Kidney glomerular epithelial cell (primary cell): ENCODE results near the gene BSN.

Experiments used
- DNase-seq: peaks from one replicate; lab custom pipeline; 2025; lab: John Stamatoyannopoulos, UW

BSN gene

DNA sequence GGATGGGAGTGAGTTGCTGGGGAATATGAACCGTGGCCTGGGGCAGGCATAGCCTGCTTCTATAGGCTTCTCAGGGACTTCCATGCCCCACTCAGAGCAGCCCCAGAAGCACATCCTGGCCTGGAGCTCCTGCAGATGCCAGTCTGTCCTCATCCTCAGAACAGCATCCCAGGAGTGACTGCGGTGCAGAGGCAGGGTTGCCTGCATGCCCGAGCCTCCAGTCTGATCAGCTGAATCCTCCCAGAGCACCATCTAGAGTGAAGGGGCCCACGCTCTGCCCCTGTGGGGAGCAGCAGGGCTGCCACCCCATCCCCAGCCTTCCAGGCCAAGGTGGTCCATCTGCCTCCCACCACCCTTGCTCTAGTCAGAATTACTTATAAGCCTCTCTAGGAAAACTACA lies 75.2 kb downstream of the BSN start:
- no peak for DNase-seq

DNA sequence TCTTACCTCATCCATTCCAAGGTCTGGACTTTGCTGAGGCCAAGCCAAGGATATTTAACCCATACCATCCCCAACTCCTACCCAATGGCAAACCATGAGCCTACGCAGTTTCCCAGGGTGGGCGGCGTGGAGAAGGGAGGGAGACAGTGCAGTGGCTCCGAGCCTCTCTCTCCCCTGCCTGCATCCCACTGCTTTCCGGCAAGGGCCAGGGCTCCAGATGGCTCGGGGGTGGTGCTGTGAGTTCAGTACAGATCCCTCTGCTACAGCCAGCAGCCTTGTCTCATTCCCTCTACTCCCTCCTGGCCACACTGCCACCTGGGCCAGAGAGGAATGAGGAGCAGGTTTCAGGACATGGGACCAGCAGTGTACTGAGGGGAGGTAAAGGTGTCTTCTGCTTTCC lies 75.6 kb downstream of the BSN start:
- no peak for DNase-seq

DNA sequence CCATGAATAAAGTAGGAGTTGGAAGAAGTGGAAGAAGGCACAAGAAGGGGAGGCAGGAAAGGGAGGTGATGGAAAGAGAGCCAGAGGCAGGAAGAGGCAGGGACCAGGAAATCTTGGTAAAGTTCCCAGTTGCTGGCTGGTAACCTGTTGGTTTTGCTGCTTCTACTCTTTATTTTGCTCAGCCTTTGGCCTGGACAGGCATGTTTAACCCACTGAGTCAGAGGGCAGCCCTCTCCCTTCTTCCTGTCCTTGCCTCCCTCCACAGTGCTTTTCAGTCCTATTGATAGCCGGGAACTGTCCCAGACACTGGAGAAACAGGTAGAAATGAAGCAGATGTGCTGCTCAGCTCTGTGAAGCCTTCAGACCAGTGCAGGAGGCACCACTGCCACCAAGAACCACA lies 76.5 kb downstream of the BSN start:
- no peak for DNase-seq

DNA sequence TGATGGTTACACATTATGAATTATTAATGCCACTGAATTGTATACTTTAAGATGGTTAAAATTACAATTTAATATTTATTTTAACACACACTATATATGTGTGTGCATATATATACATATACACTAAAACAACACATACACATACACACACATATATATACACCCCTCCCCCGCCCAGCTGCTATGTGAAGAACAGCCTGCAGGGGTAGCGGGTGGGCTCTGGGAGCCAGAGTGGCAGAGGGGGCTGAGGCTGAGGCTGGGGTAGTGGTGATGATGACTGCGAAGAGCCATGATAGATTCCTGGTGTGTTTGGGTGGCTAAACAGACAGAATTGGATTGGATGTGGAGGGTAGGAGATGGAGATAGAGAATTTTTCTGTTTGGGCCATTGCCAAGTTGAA lies 80.5 kb downstream of the BSN start:
- no peak for DNase-seq

DNA sequence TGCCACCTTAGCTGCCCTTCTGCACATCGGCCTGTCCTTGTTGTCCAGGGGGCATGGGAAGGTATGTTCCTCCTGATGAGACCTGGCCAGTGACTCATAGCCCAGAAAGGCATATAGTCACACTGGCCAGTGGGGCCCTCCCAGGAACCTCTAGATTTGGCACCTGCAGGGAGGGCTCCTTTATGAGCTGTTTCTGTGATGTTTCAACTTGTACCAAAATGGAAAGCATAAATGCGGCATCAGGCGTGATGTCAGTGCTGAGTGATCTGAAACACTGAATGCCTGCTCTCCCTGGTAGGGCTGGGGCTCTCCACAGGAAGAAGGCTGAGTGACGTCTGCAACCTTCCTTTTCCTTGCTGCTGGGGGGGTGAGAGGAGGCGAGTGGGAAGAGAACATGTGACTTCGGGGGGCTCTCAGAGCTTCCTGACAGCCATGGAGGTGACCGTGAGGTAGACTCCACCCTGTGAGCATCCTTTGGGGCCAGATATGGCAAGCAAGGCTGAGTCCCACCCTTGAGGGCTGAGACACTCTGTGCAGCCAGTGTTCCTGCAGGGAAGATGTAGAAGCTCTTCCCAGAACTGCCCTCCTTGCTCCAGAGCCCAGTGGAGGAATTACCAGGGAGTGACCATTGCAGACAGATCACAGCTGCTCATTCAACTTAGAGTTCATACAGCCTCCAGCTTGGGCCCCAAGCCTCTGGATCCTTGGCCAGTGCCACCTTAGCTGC lies 82.8 kb downstream of the BSN start:
- no peak for DNase-seq

DNA sequence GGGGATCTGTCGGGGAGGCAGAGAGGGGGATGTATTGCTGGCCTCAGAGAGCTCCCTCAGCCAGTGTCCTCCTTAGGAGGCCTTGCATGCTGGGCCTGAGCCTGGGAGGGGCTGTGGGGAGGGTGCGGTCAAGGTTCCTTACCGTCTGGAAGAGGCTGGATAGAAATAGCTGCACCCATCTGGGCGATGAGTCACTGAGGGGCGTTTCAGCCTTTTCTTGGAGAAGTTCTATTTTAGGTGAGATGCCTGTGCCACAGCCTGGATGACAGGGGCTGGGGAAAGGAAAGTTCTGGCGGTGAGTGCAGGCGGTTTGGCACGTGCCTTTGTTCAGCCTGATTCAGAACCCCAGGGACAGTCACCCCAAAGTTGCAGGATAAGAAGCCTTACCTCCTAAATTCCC lies 84.2 kb downstream of the BSN start:
- DNase-seq, result no peak

DNA sequence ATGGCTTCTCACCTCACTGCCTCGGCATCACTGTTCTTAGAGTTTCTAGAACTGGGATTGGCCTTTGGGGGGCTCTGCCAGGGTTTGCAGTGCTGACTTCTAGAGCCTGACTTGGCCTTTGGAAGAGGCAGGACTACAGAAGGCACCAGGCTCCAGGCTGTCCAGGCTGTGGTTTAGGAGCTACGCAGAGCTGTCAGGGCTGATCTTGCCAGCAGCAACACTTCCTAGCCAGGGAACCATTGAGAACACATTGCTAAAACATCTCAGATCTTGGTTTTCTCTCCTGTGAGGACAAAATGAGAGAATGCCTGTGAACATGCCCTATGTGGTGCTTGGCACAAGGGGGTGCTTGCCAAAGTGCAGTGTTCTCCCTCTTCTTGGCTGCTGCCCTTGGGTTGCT lies 85.3 kb downstream of the BSN start:
- DNase-seq, result no peak

DNA sequence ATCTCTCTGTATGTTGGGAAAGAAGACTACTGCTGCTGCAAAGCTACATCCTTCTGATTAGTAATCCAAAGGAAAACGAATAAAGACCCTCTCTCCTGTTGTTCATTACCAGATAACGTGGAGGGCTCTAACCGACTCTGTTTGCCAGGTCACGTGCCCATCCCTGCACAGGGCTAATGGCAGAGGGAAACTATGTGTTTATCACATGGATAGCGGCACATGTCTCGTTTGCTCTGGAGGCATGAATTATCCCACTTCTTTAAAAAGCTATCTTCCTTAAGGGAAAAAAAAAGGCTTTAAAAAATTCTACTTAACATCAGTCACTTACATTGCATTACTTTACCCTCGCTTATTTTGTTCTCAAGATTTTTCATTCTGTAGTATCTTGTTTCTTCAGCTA lies 87.0 kb downstream of the BSN start:
- DNase-seq, result no peak

DNA sequence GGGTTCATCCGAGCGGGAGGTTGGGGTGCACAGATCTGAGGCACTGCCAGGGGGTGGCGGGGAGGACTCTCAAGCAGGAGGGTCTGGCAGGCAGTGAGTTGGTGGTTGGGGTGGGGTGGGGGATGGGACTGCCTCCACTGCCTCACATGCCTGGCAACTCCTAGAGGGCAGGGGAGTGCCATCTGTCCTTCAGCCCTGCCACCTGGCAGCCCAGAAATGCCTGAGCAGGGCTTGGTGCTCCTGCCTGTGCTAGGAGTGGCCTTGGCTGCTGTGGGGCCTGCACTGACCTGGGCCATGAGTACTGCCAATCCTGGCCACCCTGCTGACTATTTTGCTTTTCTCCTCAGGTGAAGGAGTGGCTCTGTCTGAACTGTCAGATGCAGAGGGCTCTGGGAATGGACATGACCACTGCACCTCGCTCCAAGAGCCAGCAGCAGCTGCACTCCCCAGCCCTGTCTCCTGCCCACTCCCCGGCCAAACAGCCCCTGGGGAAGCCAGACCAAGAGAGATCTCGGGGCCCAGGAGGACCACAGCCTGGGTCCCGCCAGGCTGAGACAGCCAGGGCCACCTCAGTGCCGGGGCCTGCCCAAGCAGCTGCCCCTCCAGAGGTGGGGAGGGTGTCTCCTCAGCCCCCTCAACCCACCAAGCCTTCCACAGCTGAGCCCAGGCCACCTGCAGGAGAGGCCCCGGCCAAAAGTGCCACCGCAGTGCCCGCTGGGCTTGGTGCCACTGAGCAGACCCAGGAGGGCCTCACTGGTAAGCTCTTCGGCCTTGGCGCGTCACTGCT lies 87.8 kb downstream of the BSN start:
- DNase-seq, result no peak

DNA sequence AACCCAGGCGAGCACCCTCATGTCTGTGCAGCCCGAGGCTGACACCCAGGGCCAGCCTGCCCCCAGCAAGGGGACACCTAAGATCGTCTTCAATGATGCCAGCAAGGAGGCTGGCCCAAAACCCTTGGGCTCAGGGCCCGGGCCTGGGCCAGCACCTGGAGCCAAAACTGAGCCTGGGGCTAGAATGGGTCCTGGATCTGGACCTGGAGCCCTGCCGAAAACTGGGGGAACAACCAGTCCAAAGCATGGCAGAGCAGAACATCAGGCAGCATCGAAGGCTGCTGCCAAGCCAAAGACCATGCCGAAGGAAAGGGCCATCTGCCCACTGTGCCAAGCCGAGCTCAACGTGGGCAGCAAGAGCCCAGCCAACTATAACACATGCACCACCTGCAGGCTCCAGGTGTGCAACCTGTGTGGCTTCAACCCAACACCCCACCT lies 88.5 kb downstream of the BSN start:
- DNase-seq, result no peak

DNA sequence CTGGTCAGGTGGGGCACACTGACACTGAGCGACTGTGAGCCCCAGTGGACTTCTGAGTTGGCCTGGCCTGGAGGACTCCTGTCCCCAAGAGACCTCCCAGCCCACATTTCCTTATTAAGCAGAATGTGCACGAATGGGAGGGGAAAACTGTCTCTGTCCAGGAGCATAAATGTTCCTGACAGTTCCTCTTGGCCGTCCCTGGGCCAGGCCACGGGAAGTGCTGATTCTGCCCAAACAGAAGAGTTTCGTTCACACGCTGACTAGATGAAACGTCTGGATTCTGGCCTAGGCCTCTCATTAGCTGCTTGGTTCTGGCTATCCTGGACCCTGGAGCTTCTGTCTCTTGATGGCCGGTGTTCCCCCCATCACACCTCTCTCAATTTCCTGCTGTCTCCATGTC lies 90.4 kb downstream of the BSN start:
- DNase-seq, result no peak

DNA sequence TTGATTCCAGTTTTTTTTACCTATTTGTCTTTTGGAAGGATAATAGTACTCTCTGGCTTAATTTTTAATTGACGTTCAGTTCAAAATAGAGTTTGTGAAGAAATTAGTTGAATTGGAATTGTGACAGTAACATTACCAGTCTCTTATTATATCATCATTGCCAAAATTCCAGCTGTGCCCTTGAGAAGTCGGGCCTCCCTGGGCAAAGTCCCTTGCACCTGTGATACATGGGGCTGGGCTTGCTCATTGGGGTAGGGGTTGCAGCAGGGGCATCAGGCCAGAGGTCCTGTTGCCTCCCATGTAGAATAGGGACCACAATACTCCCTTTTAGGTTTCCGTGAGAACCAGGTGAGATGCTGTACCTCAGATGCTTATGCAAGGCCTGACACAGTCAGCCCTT lies 92.0 kb downstream of the BSN start:
- no peak for DNase-seq

DNA sequence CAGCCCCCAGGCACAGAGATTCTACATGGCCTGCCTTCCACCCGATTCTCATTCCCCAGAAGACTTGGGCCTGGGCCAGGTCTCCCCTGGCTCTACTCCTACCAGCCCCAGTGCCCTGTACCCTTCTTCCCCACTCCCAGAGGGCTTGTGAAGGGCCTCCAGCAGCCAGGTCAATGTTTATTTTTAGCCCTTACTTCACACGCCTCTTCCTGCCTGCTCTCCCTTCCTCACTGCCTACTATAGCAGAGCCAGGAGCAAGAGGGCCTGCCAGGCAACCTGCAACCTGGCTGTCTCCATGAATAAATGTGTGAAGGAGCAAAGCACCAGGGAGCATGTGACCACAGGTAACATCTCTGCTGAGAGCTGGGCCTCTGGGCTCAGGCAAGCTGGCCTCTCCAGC lies 93.5 kb downstream of the BSN start:
- no peak for DNase-seq

DNA sequence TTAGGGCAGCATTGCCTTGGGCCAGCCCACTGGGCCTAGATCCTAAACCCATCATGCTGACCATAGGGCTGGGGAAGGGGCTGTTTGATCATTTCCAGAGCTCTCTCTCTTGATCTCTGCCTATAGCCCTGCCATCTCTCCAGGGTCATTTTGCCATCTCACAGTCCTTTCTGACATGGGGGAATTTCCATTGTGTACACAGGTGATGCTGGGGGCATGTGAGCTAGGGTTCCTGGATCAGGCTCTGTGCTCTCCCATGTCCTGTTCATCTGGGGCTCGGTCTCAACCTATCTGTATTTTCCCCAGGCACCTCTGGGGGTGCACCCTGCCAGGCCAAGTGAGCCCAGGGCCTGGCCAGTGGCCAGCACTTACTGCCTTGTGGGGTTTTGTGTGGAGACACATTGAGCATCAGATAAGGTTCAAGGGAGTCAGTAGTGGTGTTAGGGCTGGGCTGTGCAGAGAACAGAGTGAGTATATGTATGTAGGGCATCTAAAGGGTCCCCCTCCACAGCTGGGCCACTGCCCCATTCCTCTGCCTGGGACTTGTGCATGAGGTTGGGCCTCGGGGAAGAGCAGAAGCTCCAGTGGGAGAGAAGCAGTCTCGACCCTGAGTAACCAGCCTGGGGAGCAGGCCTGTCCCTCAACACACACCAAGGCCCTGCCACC lies 94.2 kb downstream of the BSN start:
- DNase-seq, result no peak

DNA sequence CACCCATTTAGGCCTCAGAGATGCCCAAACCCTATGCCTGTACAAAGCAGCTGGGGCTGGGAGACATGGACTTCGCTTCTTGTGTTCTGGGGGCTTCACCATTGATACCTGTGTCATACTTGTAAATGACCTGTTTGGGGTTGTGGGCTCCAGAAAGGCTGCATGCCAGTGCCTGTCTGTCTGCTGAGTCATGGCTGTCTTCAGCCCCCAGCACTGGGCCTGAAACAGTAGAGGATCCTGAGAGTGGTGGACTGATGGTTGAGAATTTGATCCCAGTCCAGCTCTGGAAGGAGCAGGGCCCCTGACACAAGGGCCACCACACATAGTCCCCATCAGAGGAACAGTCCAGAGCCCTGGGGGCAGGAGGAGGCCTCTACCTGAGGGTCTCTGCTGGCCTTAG lies 95.3 kb downstream of the BSN start:
- DNase-seq, result no peak

DNA sequence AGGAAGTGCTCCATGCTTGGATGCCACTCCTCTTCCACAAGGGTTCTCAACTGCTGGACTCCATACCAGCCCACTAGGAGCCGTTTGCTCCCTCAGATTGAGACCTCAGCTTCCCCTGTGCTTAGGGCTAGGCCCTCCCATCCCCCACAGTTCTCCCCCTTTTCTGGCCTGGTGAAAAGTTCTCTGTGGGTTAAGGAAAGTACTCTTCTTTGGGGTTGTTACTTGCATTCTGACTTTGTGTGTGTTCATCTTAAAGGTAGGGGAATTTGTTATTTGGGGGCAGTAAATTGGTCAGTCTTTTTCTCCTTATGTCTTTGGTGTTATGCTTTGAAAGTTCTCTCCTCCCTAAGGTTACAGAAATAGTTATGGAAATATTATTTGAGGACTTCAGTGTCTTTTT lies 95.9 kb downstream of the BSN start:
- no peak for DNase-seq

DNA sequence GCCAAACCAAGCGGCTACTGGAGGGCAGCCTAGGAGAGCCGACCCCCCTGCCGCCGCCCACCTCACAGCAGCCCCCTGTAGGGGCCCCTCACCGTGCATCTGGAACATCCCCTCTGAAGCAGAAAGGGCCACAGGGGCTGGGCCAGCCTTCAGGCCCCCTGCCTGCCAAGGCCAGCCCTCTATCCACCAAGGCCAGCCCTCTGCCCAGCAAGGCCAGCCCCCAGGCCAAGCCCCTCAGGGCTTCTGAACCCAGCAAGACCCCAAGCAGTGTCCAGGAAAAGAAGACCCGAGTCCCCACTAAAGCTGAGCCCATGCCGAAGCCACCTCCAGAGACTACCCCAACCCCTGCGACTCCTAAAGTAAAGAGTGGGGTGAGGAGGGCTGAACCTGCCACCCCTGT lies 96.4 kb downstream of the BSN start:
- no peak for DNase-seq

DNA sequence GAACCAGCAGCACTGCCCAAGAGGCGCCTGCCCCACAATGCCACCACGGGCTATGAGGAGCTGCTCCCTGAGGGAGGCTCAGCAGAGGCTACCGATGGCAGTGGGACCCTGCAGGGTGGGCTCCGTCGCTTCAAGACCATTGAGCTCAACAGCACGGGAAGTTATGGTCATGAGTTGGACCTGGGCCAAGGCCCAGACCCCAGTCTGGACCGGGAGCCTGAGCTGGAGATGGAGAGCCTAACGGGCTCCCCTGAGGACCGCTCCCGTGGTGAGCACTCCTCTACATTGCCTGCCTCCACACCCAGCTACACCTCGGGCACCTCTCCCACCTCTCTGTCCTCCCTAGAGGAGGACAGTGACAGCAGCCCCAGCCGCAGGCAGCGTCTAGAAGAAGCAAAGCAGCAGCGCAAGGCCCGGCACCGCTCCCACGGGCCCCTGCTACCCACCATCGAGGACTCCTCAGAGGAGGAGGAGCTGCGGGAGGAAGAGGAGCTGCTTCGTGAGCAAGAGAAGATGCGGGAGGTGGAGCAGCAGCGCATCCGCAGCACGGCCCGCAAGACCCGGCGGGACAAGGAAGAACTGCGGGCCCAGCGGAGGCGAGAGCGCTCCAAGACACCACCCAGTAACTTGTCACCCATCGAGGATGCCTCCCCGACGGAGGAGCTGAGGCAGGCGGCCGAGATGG lies 98.1 kb downstream of the BSN start:
- DNase-seq, result no peak

DNA sequence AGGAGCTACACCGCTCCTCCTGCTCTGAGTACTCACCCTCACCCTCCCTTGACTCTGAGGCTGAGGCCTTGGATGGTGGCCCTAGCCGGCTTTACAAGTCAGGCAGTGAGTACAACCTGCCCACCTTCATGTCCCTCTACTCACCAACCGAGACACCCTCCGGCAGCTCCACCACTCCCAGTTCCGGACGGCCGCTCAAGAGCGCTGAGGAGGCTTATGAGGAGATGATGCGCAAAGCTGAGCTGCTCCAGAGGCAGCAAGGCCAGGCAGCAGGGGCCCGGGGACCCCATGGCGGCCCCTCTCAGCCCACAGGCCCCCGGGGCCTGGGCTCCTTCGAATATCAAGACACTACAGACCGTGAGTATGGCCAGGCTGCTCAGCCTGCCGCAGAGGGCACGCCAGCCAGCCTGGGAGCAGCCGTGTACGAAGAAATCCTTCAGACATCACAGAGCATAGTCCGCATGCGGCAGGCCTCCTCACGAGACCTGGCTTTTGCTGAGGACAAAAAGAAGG lies 98.7 kb downstream of the BSN start:
- peak; percentile 14 for DNase-seq

DNA sequence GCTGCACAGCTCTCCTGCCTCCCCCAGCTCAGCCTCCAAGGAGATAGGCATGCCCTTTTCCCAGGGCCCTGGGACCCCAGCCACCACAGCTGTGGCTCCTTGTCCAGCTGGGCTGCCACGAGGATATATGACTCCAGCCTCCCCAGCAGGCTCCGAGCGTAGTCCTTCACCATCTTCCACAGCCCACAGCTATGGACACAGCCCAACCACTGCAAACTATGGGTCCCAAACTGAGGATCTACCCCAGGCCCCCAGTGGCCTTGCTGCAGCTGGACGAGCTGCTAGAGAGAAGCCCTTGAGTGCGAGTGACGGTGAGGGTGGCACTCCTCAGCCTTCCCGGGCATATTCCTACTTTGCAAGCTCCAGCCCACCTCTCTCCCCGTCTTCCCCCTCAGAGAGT lies 99.3 kb downstream of the BSN start:
- DNase-seq, result no peak

DNA sequence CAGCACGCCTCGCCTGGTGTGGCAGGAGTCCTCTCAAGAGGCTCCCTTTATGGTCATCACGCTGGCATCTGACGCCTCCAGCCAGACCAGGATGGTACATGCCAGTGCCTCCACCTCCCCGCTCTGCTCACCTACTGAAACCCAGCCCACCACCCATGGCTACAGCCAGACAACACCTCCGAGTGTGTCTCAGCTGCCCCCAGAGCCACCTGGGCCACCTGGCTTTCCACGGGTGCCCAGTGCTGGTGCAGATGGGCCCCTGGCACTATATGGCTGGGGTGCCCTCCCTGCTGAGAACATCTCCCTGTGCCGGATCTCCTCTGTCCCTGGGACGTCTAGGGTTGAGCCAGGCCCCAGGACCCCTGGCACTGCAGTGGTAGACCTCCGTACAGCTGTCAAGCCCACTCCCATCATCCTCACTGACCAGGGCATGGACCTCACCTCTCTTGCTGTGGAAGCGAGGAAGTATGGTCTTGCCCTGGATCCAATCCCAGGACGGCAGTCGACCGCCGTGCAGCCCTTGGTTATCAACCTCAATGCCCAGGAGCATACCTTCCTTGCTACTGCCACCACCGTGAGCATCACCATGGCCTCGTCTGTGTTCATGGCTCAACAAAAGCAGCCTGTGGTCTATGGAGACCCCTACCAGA lies 100.0 kb downstream of the BSN start:
- DNase-seq, result no peak
